CD4-positive, alpha-beta T cell treated with Interleukin-4 for 1 hour (primary cell): ENCODE results near the gene ADPRM.
"Not testable (repeated sequence)": the region's sequence is repeated elsewhere in the genome, so short reads cannot be mapped to it uniquely, and the experiment has no call there.

Source experiments
- DNase-seq, 2 donors: peaks; one replicate each; pipeline ENCODE4 v3.0.0-alpha.2; 2020 to 2022

The ADPRM gene

GRCh38 chr17:10697092-10698081, at the start of gene ADPRM, which contains the start of gene SCO1:
Gene ADPRM (plus strand): TSS chr17:10697594. CDS start chr17:10704927, 7,333 bp downstream.
Gene SCO1 (minus strand): TSS chr17:10697533. CDS start chr17:10697507, 26 bp downstream.
- DNase-seq, result peak; percentile 90 to 92

GRCh38 chr17:10648381-10648780, 49.0 kb upstream of the ADPRM start:
- no peak for DNase-seq

GRCh38 chr17:10648956-10649355, 48.4 kb upstream of the ADPRM start:
- no peak for DNase-seq

DNA sequence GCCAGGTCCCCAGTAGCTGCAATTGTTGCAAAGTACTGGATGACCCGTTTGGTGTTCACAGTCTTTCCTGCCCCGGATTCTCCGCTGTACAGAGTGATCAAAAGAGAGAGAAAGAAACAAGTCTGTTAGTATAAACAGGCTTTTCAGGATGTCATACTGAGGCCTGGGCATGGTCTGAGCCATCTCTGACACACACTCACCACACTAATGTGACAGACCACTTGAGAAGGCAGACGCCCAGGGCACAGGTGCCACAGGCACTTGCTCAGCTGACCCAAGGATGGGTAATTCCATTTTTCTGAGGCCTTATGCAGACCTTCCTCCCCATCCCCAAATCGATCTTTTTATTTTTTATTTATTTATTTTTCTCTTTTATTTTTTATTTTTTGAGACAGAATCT, 47.8 kb upstream of the ADPRM start:
- no peak for DNase-seq

- DNase-seq, result no peak
These were observed 45.5 kb upstream of the ADPRM start for GRCh38 chr17:10651927-10652326.

DNA sequence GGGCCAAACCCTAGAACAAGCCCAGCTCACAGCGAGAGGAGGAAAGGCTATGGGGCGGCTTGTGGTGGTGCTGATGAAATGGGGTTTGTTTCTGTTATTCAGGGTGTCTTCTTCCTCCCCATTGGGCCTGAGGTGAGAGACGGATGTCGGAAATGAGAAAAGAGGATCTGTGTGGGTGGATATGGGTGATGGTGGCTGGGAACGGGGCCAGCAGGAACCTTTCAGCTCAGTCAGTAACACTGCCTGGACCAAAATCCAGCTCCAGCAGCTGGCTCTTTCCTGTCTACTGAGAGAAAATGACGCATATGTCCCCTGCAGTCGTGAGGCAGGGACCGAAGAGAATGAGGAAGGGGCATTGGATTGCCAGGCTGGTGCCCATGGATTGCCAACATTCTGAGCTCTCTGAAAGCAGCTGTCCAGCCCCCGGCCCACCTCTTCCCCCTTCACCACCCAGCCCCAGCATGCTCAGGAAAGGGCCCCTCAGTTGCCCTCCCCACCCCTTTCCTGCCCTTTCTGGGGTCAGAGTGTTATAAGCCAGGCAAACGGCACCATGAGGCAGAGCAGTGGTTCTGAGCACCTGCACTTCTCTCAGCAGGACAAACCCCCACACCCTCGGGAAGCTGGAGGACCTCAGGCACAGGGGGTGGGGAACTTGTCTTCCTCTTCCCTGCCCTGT, 44.3 kb upstream of the ADPRM start:
- no peak for DNase-seq

DNA sequence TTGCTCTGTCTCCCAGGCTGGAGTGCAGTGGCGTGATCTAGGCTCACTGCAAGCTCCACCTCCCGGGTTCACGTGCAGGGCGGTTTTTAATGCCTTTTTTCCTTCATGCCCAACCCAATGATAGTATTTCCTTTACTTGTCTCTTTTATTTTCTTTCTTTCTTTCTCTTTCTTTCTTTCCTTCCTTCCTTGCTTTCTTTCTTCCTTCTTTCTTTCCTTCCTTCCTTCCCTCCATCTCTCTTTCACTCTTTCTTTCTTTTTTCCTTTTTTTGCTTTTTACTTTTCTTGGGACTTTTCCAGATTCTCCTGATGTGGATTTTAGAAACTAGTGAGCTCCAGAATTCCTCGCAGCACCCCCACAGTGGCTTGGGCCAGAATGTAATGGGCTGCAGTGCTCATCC, 43.4 kb upstream of the ADPRM start:
- no peak for DNase-seq

DNA sequence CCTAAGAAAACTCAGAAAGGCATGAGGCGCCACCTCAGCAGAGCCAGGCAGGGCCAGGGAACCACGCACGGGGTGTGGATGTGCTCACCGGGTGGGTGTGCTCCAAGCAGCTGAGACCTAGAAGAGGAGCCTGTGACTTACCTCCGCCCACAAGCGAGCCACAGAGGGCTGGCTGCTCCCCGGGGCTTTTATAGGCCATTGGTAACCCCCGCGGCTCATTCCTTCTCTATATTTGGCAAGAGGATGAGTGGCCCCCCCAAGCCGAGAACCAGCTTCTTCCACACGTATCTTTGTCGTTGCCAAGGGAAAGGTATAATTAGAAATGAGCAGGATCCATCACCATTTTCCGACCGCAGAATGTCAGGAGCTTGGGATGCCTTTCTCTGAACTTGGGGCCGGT, 40.2 kb upstream of the ADPRM start, which contains the start of gene MYH3:
TSS of gene MYH3 (minus strand) at position 162 of the 400 bp plus-strand sequence. CDS start 2,245 bp downstream, outside the sequence.
- DNase-seq, result no peak

DNA sequence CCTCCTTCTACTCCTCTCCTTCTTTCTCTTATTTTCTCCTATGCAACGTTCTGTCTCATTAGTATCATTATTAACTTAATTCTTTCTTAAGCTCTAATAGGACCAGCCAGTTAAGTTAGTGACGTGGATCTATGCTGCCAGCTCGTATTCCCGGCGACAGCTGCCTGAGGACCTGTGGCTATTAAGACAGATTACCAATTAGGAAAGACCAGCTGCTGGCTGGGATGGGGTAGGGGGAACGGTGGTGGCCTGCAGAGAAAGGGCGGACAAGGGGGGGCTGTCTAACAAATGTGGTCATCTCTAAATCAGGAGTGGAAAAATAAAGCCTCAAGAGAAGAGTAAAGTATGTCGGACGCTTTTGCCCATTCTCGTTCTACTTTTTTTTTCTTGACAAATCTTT, 39.5 kb upstream of the ADPRM start:
- DNase-seq, result no peak

DNA sequence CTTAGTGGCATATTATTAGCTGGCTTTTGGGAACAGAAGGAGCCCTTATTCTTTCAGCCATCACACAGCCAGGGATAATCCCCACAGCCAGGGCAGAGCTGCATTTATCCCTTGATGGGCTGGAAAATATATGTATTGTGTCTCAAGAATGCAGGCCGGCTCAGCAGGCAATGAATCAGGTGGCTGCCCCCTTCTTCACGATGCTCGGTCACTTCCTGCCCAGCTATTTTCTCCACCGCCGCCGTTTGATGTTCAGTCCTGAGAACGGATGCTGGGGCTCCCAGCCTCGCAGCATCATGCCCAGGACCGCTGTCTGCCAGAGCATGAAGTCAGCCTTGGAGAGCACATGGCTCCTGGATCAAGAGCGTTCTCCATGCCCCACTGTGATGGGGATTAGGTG, 36.0 kb upstream of the ADPRM start:
- no peak for DNase-seq

GRCh38 chr17:10663231-10663630, 34.2 kb upstream of the ADPRM start:
- DNase-seq, result no peak

- DNase-seq, result no peak
These were observed 32.8 kb upstream of the ADPRM start for GRCh38 chr17:10664571-10664970.

DNA sequence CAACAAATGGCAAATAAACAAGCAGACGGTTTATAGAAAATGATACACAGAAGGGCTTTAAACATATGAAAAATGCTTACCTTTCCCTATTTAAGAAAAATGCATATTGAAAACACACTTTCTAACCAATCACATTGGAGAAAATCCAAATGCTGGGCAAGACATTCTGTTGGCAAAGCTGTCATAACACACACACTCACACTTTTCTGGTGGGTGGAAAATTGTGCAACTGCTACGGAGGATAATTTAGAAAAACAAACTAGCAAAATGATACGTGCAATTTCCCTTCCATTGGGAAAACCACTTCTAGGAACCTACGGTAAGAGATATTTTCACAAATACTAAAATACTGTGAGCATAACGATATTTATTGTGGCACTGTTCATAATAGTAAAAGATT, 30.5 kb upstream of the ADPRM start:
- DNase-seq, result no peak

DNA sequence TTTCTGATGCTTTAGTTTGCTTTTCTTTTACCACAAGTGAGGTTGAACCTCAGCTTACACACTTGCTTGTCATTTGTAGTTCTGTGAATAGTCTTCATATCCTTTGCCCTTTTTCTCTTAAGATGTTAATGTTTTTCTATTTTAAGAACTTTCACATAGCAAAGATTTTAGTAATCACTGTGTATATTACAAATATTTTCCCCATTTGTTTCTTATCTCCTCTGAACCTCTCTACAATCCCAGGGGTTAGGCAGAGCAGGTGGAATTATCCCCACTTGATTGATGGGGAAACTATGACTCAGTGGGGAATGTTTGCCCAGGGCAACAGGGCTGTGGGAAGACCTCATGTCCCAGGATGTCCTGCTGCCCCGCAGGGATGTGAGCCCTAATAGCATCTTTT, 28.6 kb upstream of the ADPRM start:
- no peak for DNase-seq

DNA sequence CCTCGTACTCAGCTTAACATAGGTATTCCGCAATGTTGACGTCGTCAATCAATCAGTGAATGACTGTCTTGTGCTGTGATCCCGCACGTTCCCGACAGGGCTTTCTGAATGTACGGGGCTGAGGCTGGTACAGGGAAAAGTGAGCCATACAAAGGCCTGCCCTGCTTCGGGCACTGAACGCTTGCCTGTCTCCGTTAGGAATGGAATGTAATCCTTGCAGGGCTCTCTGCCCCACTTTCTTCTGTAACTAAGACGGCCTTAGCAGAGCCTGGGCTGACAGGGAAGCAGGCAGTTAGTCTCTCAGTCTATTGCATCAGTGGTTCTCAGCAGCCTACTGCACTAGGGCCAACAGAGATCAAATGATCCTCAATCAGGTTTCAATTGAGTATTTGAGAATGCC, 24.1 kb upstream of the ADPRM start:
- no peak for DNase-seq

DNA sequence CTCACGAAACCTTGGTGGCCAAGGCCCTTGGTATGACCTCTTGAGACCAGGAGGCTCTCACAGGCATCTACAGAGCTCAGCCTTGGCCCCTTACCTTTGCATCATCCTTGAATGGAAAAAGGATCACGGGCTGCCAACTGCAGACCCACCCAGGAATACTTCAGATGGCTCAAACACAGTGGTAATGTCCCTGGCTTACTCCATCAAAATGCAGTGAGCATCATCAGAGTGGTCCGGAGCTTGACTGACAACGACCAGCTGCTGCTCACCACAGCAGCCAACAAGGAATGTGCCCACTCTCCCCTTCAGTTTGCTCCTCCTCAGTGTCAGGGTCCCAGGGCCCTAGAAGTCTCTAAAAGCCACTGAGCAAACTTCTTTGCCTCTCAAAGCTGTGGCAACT, 22.7 kb upstream of the ADPRM start:
- no peak for DNase-seq

DNA sequence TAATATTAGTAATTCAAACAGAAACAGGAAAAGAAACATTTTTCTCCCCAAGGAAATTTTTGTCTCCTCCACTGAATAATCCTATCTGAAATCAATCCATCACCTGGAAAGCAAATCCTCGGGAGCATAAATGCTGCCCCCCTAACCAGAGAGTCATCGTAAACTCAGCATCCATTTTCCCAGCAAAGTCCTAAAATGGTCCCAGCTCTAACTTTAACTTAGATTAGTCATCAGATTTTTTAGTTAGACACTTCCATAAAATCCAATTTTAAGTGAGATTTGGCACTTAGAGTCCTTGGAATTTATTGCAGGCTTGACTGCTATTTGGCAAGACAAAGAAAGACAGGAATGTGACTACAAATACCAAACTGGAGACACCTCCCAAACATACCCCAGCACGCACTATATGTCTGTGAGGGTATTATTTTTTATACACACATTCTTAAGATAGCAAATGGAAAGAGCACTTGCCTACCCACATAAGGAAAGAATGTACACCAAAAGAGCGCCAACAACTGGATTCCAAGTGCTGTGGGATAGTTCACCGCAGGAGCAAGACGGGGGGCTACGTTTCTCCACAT, 15.4 kb upstream of the ADPRM start:
- DNase-seq, result no peak

DNA sequence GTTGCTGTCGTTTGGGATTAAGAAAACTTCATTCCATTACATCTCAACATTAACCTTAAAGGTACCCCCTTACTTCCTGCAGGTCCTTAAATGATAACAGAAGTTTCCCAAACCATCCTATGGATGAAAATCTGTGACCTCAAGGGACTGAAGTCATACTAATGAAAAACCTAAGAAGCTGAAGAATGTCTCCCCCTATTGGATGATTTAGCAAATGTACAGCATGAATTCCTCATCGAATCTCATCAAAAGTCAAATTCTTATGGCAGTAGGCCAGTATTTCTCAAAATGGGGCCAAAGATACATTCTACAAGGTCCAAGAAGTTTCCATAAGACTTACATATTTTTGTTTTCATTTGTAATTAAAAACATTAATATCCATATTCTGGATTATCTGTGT, 13.5 kb upstream of the ADPRM start:
- peak in 1 of 2 donors; percentile 18 for DNase-seq

DNA sequence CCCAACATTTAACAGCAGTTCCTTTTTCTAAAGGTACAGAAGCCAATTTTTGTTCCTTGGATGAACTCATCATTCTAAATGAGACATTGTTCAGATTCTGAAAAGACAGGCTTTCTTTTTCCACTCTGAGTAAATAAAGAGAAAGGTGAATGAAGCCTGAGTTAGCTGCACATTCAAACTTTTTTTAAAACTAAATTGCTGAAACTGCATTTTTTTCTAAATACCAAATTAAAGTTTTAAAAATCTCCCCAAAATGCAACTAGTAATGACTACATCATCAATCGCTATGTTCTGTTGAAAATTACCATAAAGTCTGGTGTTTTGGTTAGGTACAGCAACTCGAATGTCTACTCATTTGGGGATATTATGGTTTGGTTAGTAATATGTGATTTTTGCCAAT, 9.9 kb upstream of the ADPRM start:
- DNase-seq, result no peak

DNA sequence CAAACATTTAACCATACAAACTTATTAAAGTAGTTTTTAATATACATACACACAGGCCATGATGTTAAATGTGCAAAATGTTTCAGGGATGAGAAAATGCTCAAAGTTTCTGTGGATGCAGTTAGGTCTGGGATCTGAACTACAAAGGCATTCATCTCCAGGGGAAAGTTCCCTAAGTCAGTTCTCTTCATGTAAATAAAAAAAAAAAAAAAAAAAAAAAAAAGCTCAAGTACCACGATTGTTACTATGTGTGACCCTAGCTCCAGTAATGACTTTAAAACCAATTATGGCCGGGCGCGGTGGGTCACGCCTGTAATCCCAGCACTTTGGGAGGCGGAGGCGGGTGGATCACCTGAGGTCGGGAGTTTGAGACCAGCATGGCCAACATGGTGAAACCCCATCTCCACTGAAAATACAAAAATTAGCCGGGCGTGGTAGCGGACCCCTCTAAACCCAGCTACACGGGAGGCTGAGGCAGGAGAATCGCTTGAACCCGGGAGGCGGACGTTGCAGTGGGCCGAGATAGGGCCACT, 1.5 kb upstream of the ADPRM start:
- DNase-seq, result not testable (repeated sequence)

DNA sequence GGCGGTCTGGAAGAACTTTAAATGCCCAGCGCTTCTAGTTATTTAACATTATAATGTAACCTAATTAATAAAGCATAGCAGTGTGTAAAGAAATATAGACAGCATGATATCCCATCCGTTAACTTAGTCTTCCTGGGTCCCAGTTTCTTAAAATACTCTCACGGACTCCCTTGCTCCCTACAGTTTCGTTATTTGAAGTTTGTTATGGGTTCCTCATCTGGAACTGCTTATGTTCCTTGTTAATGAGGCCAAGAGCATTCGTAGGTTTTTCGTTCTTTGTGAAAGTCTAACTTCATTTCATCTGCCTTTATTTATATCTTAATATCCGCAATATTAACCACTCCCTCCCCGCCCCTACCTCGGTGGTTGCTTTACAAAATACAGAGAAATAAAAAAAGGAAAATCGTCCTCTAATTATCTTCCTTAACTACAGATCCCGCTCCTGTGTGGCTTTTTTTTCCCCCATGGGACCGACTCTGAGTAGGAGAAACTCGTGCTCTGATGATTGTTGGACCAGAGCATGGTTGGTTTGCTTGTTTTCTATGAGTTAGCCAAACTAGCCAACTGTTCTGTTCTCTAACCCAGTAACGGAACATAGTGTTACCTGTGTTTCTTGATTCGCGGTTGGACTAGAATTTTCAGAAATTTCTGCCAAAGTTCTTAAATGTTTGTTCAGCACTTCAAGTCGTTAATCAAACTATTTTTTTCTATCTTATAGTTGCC, 863 bp downstream of the ADPRM start:
- peak in 1 of 2 donors; percentile 9 for DNase-seq

DNA sequence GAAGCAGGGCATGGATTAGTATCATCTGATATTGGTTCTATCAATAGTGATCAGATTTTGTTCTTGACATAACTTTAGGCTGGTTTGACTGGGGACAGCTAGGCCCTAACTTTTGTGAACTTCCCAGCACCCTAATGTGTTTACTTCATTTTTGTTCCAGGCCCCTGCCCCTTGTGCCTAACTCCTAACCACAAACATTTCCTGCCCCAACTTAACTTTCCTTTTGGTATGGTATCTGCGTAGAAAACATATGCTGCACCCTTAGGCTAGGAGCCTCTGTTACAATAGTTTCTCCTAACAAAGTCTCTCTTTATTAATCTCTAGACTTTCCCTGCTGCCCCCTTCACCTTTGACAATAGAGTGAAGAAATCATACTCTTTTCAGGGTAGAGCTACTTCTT, 2.5 kb downstream of the ADPRM start:
- DNase-seq, result peak; percentile 24 to 42

DNA sequence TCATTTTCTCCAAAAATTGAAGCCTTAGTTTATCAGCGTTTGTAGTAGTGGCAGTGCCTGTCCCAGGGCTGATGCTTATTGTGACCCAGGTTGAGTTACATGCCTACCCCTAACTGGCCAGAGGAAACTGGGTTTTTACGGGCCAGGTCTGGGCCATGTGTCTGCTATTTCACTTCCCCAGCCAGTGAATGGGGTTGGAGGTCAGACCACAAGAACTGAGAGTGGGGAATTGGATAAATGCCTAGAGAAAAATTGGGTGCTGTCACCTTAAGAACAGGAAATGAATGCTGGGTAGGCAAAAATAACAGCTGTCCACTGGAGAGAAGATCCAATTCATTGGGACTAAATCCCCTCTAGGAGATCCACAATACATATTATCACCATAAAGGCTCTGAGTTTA, 5.2 kb downstream of the ADPRM start:
- DNase-seq, result no peak
